Smooth muscle cell (in vitro differentiated cells): ENCODE results near the gene FUOM. TPM values are rescaled to one million over a fixed set of nuclear protein-coding genes. Genes with fewer than 3 reads are reported as not detected.
"Not testable (repeated sequence)": the region's sequence is repeated elsewhere in the genome, so short reads cannot be mapped to it uniquely, and the experiment has no call there.

Experiments used
- DNase-seq: peaks from one replicate; lab custom pipeline; 2025; ENCODE audit not compliant: unreplicated experiment; lab: John Stamatoyannopoulos, UW
- H2AFZ ChIP-seq: fragments of 200-600 bp; sonication (generic); 2 replicates; pipeline ENCODE4 v1.6.0; 2016; ENCODE audit warnings: antibody characterized with exemption, low read depth, mild to moderate bottlenecking
- H3F3A ChIP-seq: fragments of 200-600 bp; sonication (generic); 2 replicates; pipeline ENCODE4 v1.6.0; 2017; ENCODE audit warnings: antibody characterized with exemption, low read depth
- H3K27ac ChIP-seq: fragments of 200-600 bp; sonication (generic); 2 replicates; pipeline ENCODE4 v1.5.1; 2016; ENCODE audit warnings: low read depth, mild to moderate bottlenecking
- H3K27me3 ChIP-seq: fragments of 200-600 bp; sonication (generic); 2 replicates; pipeline ENCODE4 v1.6.1; 2016; ENCODE audit warnings: low read depth, mild to moderate bottlenecking
- H3K36me3 ChIP-seq: fragments of 200-600 bp; sonication (generic); 2 replicates; pipeline ENCODE4 v1.5.1; 2016; ENCODE audit warnings: low read depth
- H3K4me1 ChIP-seq: fragments of 200-600 bp; sonication (generic); 2 replicates; pipeline ENCODE4 v1.5.1; 2016; ENCODE audit warnings: low read depth
- H3K4me2 ChIP-seq: fragments of 200-600 bp; sonication (generic); 2 replicates; pipeline ENCODE4 v1.6.0; 2016; ENCODE audit warnings: mild to moderate bottlenecking
- H3K4me3 ChIP-seq: fragments of 200-600 bp; sonication (generic); 2 replicates; pipeline ENCODE4 v1.5.1; 2016; ENCODE audit warnings: mild to moderate bottlenecking
- H3K79me2 ChIP-seq: fragments of 200-600 bp; sonication (generic); 2 replicates; pipeline ENCODE4 v1.6.0; 2016; ENCODE audit warnings: low read depth, mild to moderate bottlenecking
- H3K9ac ChIP-seq: fragments of 200-600 bp; sonication (generic); 2 replicates; pipeline ENCODE4 v1.6.0; 2016; ENCODE audit warnings: low read depth
- H3K9me3 ChIP-seq: fragments of 200-600 bp; sonication (generic); replicated peaks from 2 replicates; pipeline ENCODE4 v1.5.1; 2016; ENCODE audit warnings: low read depth
- H4K20me1 ChIP-seq: fragments of 200-600 bp; sonication (generic); 2 replicates; pipeline ENCODE4 v1.6.0; 2016; ENCODE audit warnings: low read depth
- WGBS: methylation state at CpG from one replicate; pipeline ENCODE4 v1.1.7; 2016; ENCODE audit warnings: low lambda C conversion rate; 5-methylcytosine and 5-hydroxymethylcytosine counted together
- polyA plus RNA-seq: library from polyadenylated mRNA; unstranded; fragments of >200 nt; fragmentation: Nextera tagmentation; extraction: Ambion mirVana; gene quantifications from 2 replicates; pipeline ENCODE4 v1.2.1, GENCODE V29; 2016
- total RNA-seq: library from RNA; depleted of rRNA; stranded (reverse); fragments of >200 nt; gene quantifications from 2 replicates; pipeline ENCODE4 v1.2.3, GENCODE V29; 2014
- TF ChIP-seq, protein P1 (sequence below): fragments of 200-600 bp; sonication (generic); IDR thresholded peaks from 2 replicates; pipeline ENCODE4 v1.5.1; 2017; ENCODE audit warnings: borderline replicate concordance, mild to moderate bottlenecking, antibody characterized with exemption; ENCODE audit not compliant: insufficient read depth, poor library complexity, severe bottlenecking

FUOM gene
- total and polyA plus RNA-seq, 2 experiments from 2014 or later: 19.5 to 46.7 TPM

DNA sequence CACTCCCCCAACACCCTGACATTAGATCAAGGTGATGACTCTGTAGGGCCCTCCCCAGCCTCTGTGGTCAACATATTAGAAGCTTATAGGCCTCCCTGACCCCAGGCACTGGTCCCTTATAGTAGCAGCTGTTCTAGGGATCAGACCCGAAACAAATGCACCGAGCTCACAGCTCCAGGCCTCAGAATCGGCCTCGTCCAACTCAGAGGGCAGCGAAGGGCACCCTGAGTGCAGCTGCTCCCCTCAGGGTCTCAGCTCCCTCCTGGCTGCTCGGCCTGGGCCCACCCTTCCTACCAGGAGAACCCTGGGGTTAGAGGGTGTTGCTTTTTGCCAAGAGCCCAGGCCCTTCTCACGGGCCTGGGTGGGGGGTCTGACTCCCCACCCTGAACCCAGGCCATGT is 10.3 kb upstream of the FUOM start:
- no peaks in the 10 kb centered on the region for H3F3A ChIP-seq
- no peak overlapping the region for H2AFZ ChIP-seq
- peaks cover 6% of the 10 kb centered on the region for H3K36me3 ChIP-seq
- TF ChIP-seq, protein P1, sequence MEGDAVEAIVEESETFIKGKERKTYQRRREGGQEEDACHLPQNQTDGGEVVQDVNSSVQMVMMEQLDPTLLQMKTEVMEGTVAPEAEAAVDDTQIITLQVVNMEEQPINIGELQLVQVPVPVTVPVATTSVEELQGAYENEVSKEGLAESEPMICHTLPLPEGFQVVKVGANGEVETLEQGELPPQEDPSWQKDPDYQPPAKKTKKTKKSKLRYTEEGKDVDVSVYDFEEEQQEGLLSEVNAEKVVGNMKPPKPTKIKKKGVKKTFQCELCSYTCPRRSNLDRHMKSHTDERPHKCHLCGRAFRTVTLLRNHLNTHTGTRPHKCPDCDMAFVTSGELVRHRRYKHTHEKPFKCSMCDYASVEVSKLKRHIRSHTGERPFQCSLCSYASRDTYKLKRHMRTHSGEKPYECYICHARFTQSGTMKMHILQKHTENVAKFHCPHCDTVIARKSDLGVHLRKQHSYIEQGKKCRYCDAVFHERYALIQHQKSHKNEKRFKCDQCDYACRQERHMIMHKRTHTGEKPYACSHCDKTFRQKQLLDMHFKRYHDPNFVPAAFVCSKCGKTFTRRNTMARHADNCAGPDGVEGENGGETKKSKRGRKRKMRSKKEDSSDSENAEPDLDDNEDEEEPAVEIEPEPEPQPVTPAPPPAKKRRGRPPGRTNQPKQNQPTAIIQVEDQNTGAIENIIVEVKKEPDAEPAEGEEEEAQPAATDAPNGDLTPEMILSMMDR: no peak
- H3K9ac ChIP-seq: no peak overlapping the region
- no peak overlapping the region for H3K4me2 ChIP-seq
- no peak for DNase-seq
- H3K4me3 ChIP-seq: no peak overlapping the region
- H4K20me1 ChIP-seq: no peaks in the 10 kb centered on the region
- H3K27me3 ChIP-seq: no peaks in the 10 kb centered on the region
- no peaks in the 10 kb centered on the region for H3K4me1 ChIP-seq
- no peaks in the 10 kb centered on the region for H3K79me2 ChIP-seq
- H3K9me3 ChIP-seq: no peaks in the 10 kb centered on the region
- 99% methylated on average over 7 of the region's 7 CpGs for WGBS
- no peak overlapping the region for H3K27ac ChIP-seq

DNA sequence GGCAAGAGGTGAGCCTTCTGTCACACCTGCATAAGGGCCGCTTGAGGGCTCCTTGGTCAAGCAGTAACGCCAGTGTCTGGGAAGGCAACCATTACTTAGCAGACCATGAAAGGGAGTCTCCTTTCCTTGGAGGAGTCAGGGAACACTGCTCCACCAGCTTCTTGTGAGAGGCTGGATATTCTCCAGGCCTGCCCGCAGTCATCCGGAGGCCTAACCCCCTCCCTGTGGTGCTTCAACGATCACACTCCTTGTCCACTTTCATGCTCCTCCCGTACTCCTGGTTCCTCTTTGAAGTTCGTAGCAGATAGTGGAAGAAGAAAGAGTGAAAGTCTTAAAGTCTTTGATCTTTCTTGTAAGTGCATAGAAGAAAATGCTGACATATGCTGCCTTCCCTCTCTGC is 9.6 kb upstream of the FUOM start:
- not testable (repeated sequence) for H4K20me1 ChIP-seq, H3K4me2 ChIP-seq, H3K9me3 ChIP-seq, H3F3A ChIP-seq, H3K79me2 ChIP-seq, DNase-seq, H3K4me3 ChIP-seq, H3K27me3 ChIP-seq, H3K36me3 ChIP-seq, H3K9ac ChIP-seq, H3K27ac ChIP-seq, H2AFZ ChIP-seq, H3K4me1 ChIP-seq
- WGBS: 60% methylated on average over 3 of the region's 7 CpGs

DNA sequence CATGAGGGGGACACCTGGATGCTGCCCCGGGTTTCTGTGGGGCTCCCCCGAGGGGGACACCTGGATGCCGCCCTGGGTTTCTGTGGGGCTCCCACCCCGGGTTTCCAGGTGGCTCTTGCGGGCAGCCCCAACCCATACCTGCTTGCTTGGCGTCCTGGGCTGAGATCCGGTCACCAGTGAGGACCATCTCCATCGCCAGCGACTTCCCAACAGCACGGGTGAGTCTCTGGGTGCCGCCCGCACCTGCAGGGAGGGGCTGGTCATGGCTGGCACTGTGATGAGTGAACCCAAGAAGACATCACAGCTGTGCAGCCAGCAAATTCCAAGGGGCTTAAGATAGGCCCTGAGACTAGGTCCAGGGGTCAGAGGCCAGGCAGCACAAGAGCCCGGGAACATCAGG is 8.9 kb upstream of the FUOM start:
- Histone ChIP-seq H3K4me1 (no peaks in the 10 kb centered on the region), H3F3A (no peaks in the 10 kb centered on the region), H3K27ac (no peak overlapping the region), H3K36me3 (peaks cover 6% of the 10 kb centered on the region), H4K20me1 (no peaks in the 10 kb centered on the region), H3K4me2 (no peak overlapping the region), H3K9me3 (no peaks in the 10 kb centered on the region), H3K79me2 (no peaks in the 10 kb centered on the region), H3K27me3 (no peaks in the 10 kb centered on the region), H3K4me3 (no peak overlapping the region), H2AFZ (no peak overlapping the region), H3K9ac (no peak overlapping the region)
- TF ChIP-seq, protein P1: no peak
- 97% methylated on average over 13 of the region's 13 CpGs for WGBS
- no peak for DNase-seq

DNA sequence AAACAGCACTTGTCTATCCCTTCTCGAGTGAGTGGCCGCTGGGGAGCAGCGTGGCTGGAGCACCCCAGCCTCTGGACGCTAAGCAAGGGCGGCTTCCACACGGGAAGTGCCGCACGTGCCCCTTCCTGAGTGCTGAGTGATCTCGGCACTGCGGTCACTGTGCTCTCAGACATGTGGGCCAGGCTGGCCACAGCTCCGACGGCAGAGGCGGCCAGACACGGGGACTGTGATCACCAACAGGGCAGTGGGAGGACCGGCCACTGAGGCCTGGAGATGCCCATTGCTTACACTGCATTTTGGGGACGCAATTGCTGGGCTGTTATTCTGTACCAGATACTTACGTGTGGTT is 8.3 kb upstream of the FUOM start:
- DNase-seq: no peak
- Histone ChIP-seq H4K20me1 (no peaks in the 10 kb centered on the region), H3K9ac (no peak overlapping the region), H3K4me1 (no peaks in the 10 kb centered on the region), H3K27me3 (no peaks in the 10 kb centered on the region), H3K27ac (no peak overlapping the region), H2AFZ (no peak overlapping the region), H3K4me3 (no peak overlapping the region), H3F3A (no peaks in the 10 kb centered on the region), H3K9me3 (no peaks in the 10 kb centered on the region), H3K79me2 (no peaks in the 10 kb centered on the region), H3K4me2 (no peak overlapping the region), H3K36me3 (peaks cover 6% of the 10 kb centered on the region)
- TF ChIP-seq, protein P1: no peak
- 92% methylated on average over 17 of the region's 17 CpGs for WGBS
